NCI-H82 treated with DMSO at 0.1 percent for 48 hours (cell line): ENCODE data around the gene ANKFN1.
"Not testable (repeated sequence)": the region's sequence is repeated elsewhere in the genome, so short reads cannot be mapped to it uniquely, and the experiment has no call there.

Experiments
- DNase-seq: peaks from one replicate; lab custom pipeline; 2025; ENCODE audit not compliant: unreplicated experiment; lab: John Stamatoyannopoulos, UW

Gene ANKFN1

DNA sequence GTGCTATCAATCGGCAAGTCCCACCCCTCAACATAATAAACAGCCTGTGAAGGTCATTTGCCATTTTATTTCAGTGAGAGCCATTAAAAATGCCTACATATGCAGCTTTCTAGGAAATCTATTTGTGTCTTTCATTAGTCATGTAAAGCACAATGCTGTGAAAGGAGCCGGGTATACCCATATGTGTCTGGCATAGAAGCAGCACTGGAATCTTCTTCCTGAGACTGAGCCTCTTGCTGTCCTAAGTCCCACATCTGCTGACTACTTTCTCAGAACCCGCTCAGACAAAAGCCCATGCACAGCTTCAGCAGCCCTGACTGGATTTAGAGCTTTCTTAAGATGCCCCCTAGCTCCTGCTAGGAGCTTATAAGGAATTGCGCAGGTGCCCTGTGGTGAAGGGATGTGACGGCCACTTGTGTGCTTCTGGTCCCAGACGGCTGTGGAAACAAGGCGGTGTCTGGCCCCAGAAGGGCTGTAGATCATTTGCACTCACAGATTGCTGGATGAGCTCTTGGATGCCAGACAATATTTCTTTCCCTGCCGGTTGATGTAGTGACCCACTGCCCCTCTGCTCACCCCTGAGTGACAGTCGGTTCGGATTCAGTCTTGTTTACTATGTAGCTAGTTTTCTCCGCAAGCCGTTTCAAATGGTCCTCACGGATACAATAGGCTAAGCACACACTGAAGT, 172.2 kb downstream of the ANKFN1 start:
- DNase-seq, result no peak

DNA sequence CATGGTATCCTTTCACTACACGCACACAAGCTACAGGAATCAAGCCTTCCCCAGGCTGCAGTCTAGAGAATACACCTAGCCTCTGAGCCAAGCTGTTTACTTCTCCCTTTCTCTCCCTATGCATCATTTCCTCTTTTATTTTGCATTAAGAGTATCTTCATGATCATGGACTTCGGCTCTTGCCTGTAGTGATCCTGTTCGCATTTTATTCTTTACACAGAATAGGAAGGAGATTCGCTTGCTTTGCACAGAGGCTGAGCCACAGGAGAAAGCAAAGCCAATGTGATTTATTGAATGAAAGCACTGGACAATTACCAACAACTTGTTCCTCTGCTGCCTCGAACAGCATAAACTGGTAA, 172.7 kb downstream of the ANKFN1 start:
- DNase-seq, result no peak

DNA sequence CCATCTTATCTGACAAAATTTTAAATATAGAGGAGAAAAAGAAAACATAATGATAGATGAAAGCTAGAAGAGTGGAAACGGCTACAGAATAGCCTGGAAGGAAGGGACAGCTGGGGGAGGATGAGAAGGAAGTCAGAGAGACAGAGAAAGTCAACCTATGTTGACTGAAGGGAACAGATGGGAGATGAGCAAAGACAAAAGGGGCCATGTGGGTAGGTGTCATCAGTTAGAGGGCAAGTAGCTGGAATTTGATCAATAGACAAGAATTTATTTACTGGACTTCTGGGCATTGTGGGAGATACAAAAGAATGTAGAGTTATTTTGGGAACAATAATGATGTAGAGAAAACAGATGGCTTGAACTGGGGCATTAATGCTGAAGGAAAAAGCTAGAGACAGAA, 194.4 kb downstream of the ANKFN1 start:
- DNase-seq, result no peak

DNA sequence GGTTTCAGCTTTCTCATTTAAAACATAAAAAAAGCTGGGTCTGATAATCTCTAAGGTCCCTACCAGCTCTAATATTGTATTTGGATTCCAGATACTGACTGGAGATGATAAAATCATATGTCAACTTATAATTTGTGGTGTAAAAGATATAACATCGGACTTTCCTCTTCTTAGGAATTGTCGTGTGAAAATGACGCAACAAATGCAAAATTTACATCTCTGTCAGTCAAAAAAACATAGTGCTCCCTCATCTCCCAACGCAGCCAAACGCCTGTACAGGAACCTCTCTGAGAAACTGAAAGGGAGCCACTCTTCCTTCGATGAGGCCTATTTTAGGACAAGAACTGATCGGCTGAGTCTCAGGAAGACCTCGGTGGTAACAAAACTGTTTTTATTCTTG, 197.3 kb downstream of the ANKFN1 start:
- DNase-seq, result no peak

DNA sequence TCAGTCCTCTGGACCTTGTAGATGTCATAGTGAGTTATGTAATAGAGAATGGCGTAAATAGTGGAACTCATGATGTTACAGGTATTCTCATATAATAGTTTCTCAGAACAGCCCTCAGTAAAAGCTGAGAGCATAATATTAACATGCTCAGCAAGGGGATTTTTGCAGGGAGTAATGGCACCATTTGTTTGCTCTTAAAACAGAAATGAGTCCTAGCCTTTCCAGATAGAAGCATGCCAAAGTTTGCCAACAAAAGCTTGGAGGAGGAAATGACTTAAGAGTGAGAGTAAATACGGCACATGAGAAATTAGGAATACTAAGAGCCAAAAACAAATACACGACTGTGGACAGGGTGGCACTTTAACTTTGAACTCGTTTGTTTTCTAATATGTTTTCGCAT, 198.4 kb downstream of the ANKFN1 start:
- no peak for DNase-seq

DNA sequence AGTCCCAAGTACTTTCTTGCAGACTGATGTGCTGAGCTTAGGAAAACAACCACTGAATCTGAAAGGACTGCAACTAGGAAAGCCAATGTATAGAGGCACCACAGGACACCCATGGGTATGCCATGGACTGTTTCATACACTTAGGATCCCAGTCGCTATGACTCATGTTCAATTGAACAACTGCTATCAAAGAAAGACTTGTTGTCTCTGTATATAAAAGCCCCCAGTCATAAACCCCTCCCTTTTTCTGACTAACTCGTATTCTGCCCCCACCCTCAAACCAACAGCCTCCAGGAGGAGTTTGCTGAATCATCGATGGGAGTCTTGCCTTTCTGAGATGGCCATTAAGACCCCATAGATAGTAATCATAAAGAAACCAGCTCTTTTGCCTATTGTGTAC, 205.4 kb downstream of the ANKFN1 start:
- DNase-seq, result no peak

DNA sequence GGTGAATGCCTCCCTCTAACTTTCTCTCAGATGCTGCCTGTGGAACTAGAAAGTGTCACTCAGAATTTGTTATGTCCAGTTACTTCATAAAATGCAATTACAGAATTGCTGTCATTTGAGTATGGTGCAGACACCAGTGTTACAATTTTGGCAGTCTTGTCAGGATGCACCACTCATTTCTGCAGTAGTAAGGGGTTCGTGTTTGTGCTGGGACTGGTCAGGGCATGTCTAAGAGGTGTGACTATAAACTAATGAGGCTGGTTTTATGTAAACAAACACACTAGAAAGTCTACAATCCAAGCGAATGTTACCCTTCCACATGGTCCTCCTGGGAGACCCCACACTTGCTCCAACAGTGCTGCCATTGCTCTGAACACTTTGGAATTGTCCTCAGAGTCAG, 206.2 kb downstream of the ANKFN1 start:
- no peak for DNase-seq

DNA sequence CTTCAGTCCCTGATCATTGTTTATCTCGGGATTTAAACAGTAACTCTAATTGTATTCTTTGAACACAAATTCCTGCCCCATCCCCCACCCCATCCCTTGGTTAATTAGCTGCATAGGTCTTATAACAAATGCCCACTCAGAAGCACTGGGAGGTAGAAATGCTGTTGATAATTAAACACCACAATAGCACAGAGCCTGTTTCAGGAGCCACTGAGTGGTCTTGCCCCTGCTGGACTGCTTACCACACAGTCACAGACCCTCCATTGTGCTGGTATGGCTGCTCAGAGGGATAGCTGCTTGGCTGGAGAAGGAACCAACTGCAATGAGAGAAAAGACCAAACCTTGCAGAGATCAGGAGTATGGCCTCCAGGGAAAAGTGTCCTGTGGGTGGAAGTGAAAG, 214.1 kb downstream of the ANKFN1 start:
- no peak for DNase-seq

DNA sequence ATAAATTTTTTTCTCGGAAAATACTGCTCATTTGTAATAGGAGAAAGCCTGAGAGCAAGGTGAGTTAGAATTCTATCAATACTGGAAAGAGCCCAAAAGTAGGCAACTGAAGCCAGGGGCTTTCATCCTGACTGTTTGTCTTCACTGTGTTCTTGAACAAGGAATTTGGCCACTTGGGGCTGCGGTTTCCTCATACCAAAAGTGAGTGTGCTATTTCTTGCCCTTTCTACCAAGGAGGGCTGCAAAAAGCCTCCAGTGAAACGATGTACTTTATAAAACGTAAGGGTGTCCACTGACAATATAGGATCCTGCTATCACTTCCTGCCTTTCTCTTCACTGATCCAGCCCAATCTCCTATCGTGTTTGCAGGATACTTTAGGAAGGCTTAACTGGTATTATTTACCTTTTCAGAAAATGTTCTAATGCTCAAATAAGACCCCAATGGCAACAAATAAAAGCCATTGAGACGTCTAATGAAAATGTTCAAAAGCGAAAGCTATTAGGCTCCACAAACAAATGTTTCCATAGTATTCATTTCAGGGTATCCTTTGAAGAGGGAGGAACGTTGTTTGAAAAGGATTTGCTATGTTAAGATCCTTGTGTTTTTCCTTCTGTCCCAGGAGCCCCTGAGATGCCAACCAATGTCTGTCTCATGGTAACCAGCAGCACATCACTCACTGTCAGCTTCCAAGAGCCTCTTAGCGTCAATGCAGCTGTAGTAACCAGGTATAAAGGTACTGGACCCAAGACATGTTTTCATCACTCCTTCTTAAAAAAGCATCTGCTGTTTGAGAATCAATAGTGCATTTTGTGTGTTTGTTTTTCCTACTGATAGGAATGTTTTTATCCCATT, 220.9 kb downstream of the ANKFN1 start:
- DNase-seq, result no peak

DNA sequence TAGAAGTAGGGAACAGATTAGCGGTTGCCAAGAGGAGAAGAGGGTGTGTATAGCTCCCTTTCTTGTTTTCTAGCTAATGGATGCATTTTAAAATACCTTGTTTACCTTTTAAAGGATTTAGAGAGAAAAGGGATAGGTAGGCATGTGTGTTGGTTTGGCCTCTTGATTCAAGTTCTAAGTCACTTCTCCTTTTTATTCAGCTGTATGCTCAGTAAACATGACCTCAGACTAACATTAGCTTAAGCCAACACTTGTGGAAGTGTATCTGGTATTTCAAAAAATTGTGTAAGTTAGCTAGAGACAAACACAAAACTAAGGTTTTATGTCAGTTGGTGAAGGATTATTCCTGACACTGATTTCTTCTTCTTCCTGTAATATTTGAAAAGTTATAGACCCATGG, 236.1 kb downstream of the ANKFN1 start:
- no peak for DNase-seq

DNA sequence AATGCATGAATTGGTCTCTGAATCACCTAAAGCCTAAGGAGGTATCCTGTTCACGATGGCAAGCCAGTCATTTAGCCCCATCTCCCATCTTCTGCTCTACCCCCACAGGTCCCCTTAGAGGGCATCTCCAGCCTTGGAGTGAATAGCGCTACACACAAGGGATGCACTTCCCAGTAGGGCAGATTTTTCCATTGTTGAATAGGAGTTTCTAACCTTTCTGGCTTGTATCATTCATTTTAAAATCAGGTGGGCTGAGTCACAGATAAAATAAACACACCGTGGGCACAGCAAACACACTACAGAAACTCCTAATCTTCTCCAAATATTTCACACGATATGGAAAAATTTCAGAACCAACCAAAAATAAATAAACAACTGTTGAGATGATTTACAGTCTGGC, 239.0 kb downstream of the ANKFN1 start:
- no peak for DNase-seq

DNA sequence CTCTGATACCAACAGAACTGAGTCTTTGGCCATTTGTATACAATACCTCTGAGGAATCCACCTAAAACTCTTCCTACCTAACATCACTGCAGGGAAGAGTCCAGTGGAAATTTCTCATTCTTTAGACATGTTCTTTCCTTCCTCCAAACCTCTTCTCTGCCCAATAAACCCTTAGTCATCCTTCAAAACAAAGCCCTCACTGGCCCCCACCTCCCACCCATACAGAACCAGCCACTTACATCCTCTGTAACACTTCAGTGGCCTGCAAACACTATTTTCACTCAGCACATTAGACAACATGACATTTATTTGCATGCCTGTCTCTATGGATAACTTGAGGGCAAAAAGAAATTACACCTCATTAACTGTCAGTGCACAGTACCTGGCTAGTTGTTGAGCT, 239.9 kb downstream of the ANKFN1 start:
- DNase-seq, result no peak

DNA sequence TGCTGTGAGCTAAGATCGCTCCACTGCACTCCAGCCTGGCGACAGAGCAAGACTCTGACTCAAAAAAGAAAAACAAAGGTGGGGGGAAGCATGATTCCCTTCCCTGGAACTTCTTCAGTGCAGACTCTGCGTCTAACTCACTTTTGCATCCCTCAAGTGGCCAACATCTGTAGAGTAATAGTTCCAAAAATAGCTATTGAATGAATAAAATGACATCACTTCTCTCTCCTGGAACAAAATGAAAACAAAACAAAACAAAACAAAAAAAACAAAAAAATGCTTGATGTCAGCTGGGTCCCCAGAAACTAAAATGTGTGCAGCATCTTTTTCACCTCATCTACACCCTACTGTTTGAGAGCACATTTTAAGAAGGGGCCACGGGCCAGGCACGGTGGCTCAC, 242.5 kb downstream of the ANKFN1 start:
- DNase-seq, result no peak

DNA sequence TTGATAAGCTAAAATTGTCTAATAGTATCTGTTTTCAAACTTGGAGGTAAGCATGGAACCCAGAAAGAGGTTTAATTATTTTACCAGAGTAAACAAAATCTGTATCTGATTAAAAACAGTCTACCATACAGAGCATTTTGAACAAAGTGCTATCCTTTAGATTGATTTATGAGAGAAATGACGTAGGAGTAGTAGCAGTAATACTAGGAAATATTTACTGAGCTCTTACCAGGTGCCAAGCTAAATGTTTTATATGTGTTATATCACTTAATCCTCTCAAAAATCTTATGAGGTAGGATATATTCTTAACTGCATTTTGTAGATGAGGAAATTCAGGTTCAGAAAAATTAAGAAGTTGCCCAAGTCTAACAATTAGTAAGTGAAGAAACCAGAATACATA, 253.8 kb downstream of the ANKFN1 start:
- DNase-seq, result no peak

DNA sequence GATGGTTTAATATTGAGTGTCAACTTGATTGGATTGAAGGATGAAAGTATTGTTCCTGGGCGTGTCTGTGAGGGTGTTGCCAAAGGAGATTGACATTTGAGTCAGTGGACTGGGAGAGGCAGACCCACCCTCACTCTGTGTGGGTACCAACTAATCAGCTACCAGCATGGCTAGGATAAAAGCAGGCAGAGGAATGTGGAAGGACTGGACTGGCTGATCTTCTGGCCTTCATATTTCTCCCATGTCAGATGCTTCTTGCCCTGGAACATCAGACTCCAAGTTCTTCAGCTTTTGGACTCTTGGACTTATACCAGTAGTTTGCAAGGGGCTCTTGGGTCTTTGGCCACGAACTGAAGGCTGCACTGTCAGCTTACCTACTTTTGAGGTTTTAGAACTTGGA, 259.1 kb downstream of the ANKFN1 start:
- not testable (repeated sequence) for DNase-seq

DNA sequence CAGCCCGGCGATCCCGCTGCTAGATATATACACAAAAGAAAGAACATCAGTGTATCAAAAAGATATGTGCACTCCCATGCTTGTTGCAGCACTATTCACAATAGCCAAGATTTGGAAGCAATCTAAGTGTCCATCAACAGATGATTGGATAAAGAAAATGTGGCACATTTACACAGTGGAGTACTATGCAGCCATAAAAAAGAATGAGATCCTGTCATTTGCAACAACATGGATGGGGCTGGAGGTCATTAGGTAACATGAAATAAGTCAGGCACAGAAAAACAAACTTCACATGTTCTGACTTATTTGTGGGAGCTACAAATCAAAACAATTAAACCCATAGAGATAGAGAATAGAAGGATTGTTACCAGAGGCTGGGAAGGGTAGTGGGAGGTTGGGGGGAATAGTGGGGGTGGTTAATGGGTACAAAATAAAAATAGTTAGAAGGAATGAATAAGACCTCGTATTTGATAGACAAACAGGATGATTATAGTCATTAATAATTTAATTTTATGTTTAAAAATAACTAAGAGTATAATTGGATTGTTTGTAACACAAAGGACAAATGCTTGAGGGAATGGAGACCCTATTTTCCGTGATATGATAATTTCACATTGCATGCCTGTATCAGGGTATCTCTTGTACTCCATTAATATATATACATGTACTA, 263.5 kb downstream of the ANKFN1 start:
- DNase-seq, result no peak

DNA sequence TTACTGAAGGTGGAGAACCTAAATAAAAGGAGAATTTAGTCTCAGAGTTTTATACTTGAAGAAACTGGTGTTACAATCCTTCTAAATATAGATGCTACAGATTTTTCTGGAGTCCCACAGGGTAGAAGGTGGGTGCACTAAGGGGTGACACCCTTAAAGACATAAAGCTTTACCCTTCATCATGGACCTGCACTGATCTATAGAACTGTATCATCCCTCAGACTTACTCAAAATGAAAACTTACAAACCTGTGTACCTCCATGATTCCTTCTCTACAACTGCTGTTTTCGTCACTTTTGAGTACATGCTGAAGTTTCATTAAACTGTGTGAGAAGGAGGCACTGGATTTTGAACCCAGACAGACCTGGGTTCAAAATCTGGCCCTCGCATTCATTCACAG, 270.7 kb downstream of the ANKFN1 start:
- DNase-seq, result no peak

DNA sequence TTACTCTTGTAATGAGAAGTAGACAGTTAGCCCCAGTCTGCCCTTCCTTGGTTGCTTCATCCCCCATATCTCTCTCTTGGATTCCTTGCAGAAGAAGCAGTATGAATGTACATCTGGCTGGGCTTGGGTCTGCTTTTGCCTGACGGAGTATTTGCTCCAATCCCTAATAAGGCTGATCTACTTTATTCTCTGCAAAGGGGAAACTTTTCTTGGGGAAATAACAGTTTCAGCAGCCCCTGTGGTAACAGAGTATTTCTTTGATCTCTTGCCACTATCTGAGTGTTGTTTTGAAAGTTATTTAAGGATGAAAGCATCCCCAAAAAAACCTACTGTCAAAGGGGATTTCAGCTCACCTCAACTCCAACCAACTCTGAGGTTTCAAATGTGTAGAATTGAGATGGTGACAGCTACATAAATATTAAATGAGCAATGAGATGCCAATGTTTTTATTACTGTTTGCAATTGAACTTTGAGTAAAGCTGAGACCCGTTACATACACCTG, 271.3 kb downstream of the ANKFN1 start:
- no peak for DNase-seq

DNA sequence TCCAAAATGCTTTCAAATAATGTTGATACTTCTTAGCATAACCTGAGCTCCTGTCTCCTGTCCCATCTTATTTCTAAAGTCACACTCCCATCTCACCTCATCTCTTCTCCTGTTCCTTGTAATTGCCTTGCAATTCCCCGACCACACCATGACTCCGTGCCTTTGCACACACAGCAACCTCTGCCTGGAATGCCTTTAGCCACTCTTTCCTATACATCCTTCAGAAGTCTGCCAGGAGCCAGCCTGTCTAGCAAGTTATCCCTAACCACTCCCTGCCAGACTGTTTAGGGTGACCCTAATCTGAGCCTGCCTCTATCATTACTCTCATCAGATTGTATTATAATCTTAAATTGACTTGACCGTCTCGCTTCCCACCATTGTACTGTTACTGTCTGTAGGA, 272.2 kb downstream of the ANKFN1 start:
- DNase-seq, result no peak

DNA sequence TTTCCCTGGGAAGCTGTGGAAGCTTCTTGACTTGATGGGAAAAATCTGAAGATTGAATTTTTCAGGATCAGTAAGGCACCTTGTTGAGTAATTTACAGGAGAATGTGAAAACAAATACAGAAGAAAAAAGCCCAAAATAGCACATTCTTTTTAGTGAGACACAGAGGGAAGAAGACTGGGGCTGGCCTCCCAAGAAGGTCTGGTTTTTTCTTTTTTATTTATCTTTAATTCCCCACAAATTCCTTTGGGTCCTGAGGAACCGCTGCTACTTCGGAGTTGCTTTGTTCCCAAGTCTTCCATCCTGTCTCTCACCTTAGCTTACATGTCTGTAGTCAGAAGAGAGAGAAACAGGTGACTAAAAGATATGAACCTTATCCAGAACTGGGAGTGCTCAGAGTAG, 273.6 kb downstream of the ANKFN1 start:
- DNase-seq, result no peak

DNA sequence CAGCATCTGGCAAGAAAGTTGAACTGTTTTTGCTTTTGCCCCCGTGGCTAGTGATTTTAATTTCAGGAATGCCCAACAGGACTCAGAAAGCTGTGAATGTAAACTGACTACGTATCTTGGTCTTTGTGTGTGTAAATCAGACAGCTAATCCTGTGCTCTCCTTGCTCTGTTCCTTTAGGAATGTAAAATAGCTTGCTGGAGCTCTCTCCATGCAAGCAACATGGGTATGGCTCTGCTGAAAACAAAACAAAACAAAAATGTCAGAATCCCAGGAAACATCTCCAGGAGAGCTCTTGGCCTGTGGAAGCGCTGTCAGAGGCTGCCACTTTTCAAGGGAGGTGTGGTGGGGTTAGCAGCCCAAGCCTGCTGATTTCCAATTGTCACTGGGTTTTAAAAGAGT, 278.5 kb downstream of the ANKFN1 start:
- no peak for DNase-seq

DNA sequence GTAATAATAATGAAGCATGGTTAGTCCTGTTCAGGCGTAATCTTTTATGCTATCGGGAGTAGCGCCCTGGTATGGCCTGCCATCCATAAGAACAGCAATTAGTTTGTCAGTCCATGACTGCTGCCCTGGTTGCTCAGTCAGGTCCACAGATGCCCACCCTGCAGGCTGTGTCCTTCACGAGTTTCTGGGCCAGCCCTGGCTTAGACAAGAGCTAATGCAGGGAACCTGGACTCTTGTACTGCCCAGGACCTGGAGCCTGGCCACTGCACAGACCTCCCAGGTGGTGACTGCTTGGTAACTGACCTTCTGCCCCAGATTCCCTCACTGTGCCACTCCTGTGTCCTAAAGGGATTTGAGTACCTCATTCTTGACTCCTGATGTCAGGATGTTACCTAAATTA, 279.2 kb downstream of the ANKFN1 start:
- no peak for DNase-seq
